ENCODE measurements around the gene GABBR1. TPM values are rescaled to one million over a fixed set of nuclear protein-coding genes. Genes with fewer than 3 reads are reported as not detected.
A peak's percentile ranks its signal among the peaks of the same experiment; 100 is the strongest.
"Not testable (repeated sequence)": the region's sequence is repeated elsewhere in the genome, so short reads cannot be mapped to it uniquely, and the experiment has no call there.

Gene GABBR1
- total RNA-seq, 1 experiment from 2014 or later = 21.8 TPM

- H3K4me3 ChIP-seq (ENCODE audit: insufficient read depth, low read depth, low read length) = no peak overlapping the region
- no peak for DNase-seq
- H3K27me3 ChIP-seq (ENCODE audit: control insufficient read depth, insufficient read depth, low read length) = no peaks in the 10 kb centered on the region
Measured at GRCh38 chr6:29665942-29666825, 33.2 kb upstream of the GABBR1 start.

GRCh38 chr6:29663300-29664042, 30.5 kb upstream of the GABBR1 start:
- no peak for DNase-seq
- no peaks in the 10 kb centered on the region for H3K27me3 ChIP-seq (ENCODE audit: control insufficient read depth, insufficient read depth, low read length)
- no peaks in the 10 kb centered on the region for H3K36me3 ChIP-seq (replicated peaks; ENCODE audit: control insufficient read depth, insufficient read depth, low read length)
- no peak overlapping the region for H3K4me3 ChIP-seq (ENCODE audit: insufficient read depth, low read depth, low read length)

More at GRCh38 chr6:29665942-29666825, 33.2 kb upstream of the GABBR1 start:
- H3K36me3 ChIP-seq (replicated peaks; ENCODE audit: control insufficient read depth, insufficient read depth, low read length) = no peaks in the 10 kb centered on the region

GRCh38 chr6:29661502-29662141, 28.6 kb upstream of the GABBR1 start:
- H3K27me3 ChIP-seq (ENCODE audit: control insufficient read depth, insufficient read depth, low read length); H3K36me3 ChIP-seq (replicated peaks; ENCODE audit: control insufficient read depth, insufficient read depth, low read length); H3K4me3 ChIP-seq (ENCODE audit: insufficient read depth, low read depth, low read length): not testable (repeated sequence)
- DNase-seq = peak; percentile 54

GRCh38 chr6:29661071-29661470, 28.1 kb upstream of the GABBR1 start:
- no peaks in the 10 kb centered on the region for H3K36me3 ChIP-seq (replicated peaks; ENCODE audit: control insufficient read depth, insufficient read depth, low read length)
- no peak overlapping the region for H3K4me3 ChIP-seq (ENCODE audit: insufficient read depth, low read depth, low read length)
- DNase-seq = no peak
- no peaks in the 10 kb centered on the region for H3K27me3 ChIP-seq (ENCODE audit: control insufficient read depth, insufficient read depth, low read length)

GRCh38 chr6:29656798-29657197, 23.8 kb upstream of the GABBR1 start, which contains the start of gene MOG:
MOG (plus strand) TSS chr6:29657092; CDS start chr6:29657210, 118 bp downstream.
- H3K27me3 ChIP-seq (ENCODE audit: control insufficient read depth, insufficient read depth, low read length) = no peaks in the 10 kb centered on the region
- no peak within 1 kb of the TSS for H3K4me3 ChIP-seq (ENCODE audit: insufficient read depth, low read depth, low read length)
- no peaks in the 10 kb centered on the region for H3K36me3 ChIP-seq (replicated peaks; ENCODE audit: control insufficient read depth, insufficient read depth, low read length)
- no peak for DNase-seq

GRCh38 chr6:29656157-29656556, 23.2 kb upstream of the GABBR1 start:
- H3K4me3 ChIP-seq (ENCODE audit: insufficient read depth, low read depth, low read length) = no peak overlapping the region
- no peaks in the 10 kb centered on the region for H3K27me3 ChIP-seq (ENCODE audit: control insufficient read depth, insufficient read depth, low read length)
- H3K36me3 ChIP-seq (replicated peaks; ENCODE audit: control insufficient read depth, insufficient read depth, low read length) = no peaks in the 10 kb centered on the region
- DNase-seq = no peak

- DNase-seq = no peak
- Histone ChIP-seq H3K36me3 (replicated peaks; ENCODE audit: control insufficient read depth, insufficient read depth, low read length) (no peaks in the 10 kb centered on the region), H3K27me3 (ENCODE audit: control insufficient read depth, insufficient read depth, low read length) (no peaks in the 10 kb centered on the region), H3K4me3 (ENCODE audit: insufficient read depth, low read depth, low read length) (no peak overlapping the region)
Measured at GRCh38 chr6:29655658-29656057, 22.7 kb upstream of the GABBR1 start.

GRCh38 chr6:29653452-29654038, 20.6 kb upstream of the GABBR1 start:
- peak; percentile 79 for DNase-seq
- H3K27me3 ChIP-seq (ENCODE audit: control insufficient read depth, insufficient read depth, low read length) = no peaks in the 10 kb centered on the region
- no peaks in the 10 kb centered on the region for H3K36me3 ChIP-seq (replicated peaks; ENCODE audit: control insufficient read depth, insufficient read depth, low read length)
- H3K4me3 ChIP-seq (ENCODE audit: insufficient read depth, low read depth, low read length) = no peak overlapping the region

GRCh38 chr6:29652198-29652584, 19.2 kb upstream of the GABBR1 start:
- Histone ChIP-seq H3K4me3 (ENCODE audit: insufficient read depth, low read depth, low read length) (no peak overlapping the region), H3K27me3 (ENCODE audit: control insufficient read depth, insufficient read depth, low read length) (no peaks in the 10 kb centered on the region), H3K36me3 (replicated peaks; ENCODE audit: control insufficient read depth, insufficient read depth, low read length) (no peaks in the 10 kb centered on the region)
- DNase-seq = no peak

- H3K4me3 ChIP-seq (ENCODE audit: insufficient read depth, low read depth, low read length) = no peak overlapping the region
- peak; percentile 58 for DNase-seq
- no peaks in the 10 kb centered on the region for H3K36me3 ChIP-seq (replicated peaks; ENCODE audit: control insufficient read depth, insufficient read depth, low read length)
Measured at GRCh38 chr6:29651413-29652197, 18.6 kb upstream of the GABBR1 start.

GRCh38 chr6:29649701-29650673, 17.0 kb upstream of the GABBR1 start:
- peak; percentile 93 for DNase-seq
- Histone ChIP-seq H3K27me3 (ENCODE audit: control insufficient read depth, insufficient read depth, low read length) (no peaks in the 10 kb centered on the region), H3K36me3 (replicated peaks; ENCODE audit: control insufficient read depth, insufficient read depth, low read length) (no peaks in the 10 kb centered on the region), H3K4me3 (ENCODE audit: insufficient read depth, low read depth, low read length) (peak overlapping the region; percentile 30)

More at GRCh38 chr6:29651413-29652197, 18.6 kb upstream of the GABBR1 start:
- H3K27me3 ChIP-seq (ENCODE audit: control insufficient read depth, insufficient read depth, low read length) = no peaks in the 10 kb centered on the region

- H3K4me3 ChIP-seq (ENCODE audit: insufficient read depth, low read depth, low read length) = no peak overlapping the region
- peak; percentile 77 for DNase-seq
- H3K36me3 ChIP-seq (replicated peaks; ENCODE audit: control insufficient read depth, insufficient read depth, low read length) = no peaks in the 10 kb centered on the region
- no peaks in the 10 kb centered on the region for H3K27me3 ChIP-seq (ENCODE audit: control insufficient read depth, insufficient read depth, low read length)
Measured at GRCh38 chr6:29647927-29648642, 15.1 kb upstream of the GABBR1 start.

Data from H7 (cell line).